Endodermal cell (in vitro differentiated cells): ENCODE measurements around the gene TACC2. TPM values are rescaled to one million over a fixed set of nuclear protein-coding genes. Genes with fewer than 3 reads are reported as not detected.

Source experiments
- DNase-seq: peaks from one replicate; pipeline ENCODE4 v3.0.0-alpha.2; 2017
- H3K27ac ChIP-seq: 2 replicates; pipeline ENCODE4 v1.5.1; 2013; ENCODE audit warnings: mild to moderate bottlenecking, low read depth, low read length, moderate library complexity
- H3K27me3 ChIP-seq: 2 replicates; pipeline ENCODE4 v1.6.1; 2013; ENCODE audit warnings: mild to moderate bottlenecking, low read length, moderate library complexity; ENCODE audit not compliant: insufficient read depth, control insufficient read depth, poor library complexity, severe bottlenecking
- H3K36me3 ChIP-seq: 2 replicates; pipeline ENCODE4 v1.7.0; 2013; ENCODE audit warnings: mild to moderate bottlenecking, low read length, moderate library complexity; ENCODE audit not compliant: control insufficient read depth, insufficient read depth
- H3K4me1 ChIP-seq: one replicate; pipeline ENCODE4 v1.7.0; 2013; ENCODE audit warnings: low read length; ENCODE audit not compliant: control insufficient read depth, insufficient read depth
- H3K4me3 ChIP-seq: 2 replicates; pipeline ENCODE4 v1.5.1; 2013; ENCODE audit warnings: mild to moderate bottlenecking, low read length, moderate library complexity
- H3K9ac ChIP-seq: 2 replicates; pipeline ENCODE4 v1.6.1; 2013; ENCODE audit warnings: mild to moderate bottlenecking, low read length, moderate library complexity; ENCODE audit not compliant: poor library complexity, severe bottlenecking; ENCODE audit errors: extremely low read depth
- H3K9me3 ChIP-seq: 2 replicates; pipeline ENCODE4 v1.6.1; 2013; ENCODE audit warnings: mild to moderate bottlenecking, low read length, moderate library complexity; ENCODE audit not compliant: control insufficient read depth
- H3K27ac Mint-ChIP-seq: 2 replicates; pipeline ENCODE4 v1.8.0; 2020; ENCODE audit warnings: mixed read lengths
- H3K27me3 Mint-ChIP-seq: 2 replicates; pipeline ENCODE4 v1.8.0; 2021; ENCODE audit warnings: mild to moderate bottlenecking, mixed read lengths; ENCODE audit not compliant: insufficient read depth
- H3K36me3 Mint-ChIP-seq: 2 replicates; pipeline ENCODE4 v1.8.0; 2020; ENCODE audit warnings: low read depth, mixed read lengths
- H3K4me1 Mint-ChIP-seq: 2 replicates; pipeline ENCODE4 v1.8.0; 2020; ENCODE audit warnings: mixed read lengths
- H3K4me3 Mint-ChIP-seq: 2 replicates; pipeline ENCODE4 v1.8.0; 2020; ENCODE audit warnings: mild to moderate bottlenecking, moderate library complexity, mixed read lengths
- H3K9me3 Mint-ChIP-seq: 2 replicates; pipeline ENCODE4 v1.8.0; 2020; ENCODE audit warnings: mild to moderate bottlenecking, mixed read lengths
- CTCF ChIP-seq: fragments of 200-600 bp; sonication (generic); conservative IDR thresholded peaks from 2 replicates; pipeline ENCODE4 v1.5.0; 2021; ENCODE audit warnings: antibody characterized with exemption, mild to moderate bottlenecking
- WGBS, 2 experiments: methylation state at CpG; one replicate each; pipeline versions ENCODE4 v1.1.5 to v1.1.7; 2013; ENCODE audit warnings: missing lambda C conversion rate in 2 of 2, mixed read lengths in 1 of 2; ENCODE audit not compliant: insufficient coverage in 1 of 2, insufficient read length in 1 of 2; 5-methylcytosine and 5-hydroxymethylcytosine counted together
- total RNA-seq, 2 donors: library from RNA; stranded (reverse); fragmentation: NEBNext Ultra II Directional in 1 of 2; extraction: Animal tissue kit (Norgen Biotek cat#: 25700) in 1 of 2; gene quantifications; 2 replicates in 1 of 2; 3 replicates in 1 of 2; pipeline ENCODE4 v1.2.1, GENCODE V29; 2021

The TACC2 gene
- total RNA-seq, 2 donors from 2014 or later: 24.5 to 34.1 TPM

- TF ChIP-seq CTCF: no peak
- Mint-ChIP-seq H3K4me3 (no peak overlapping the region), H3K27me3 (no peaks in the 10 kb centered on the region), H3K4me1 (peaks cover 58% of the 10 kb centered on the region), H3K27ac (no peak overlapping the region), H3K36me3 (peaks cover 8% of the 10 kb centered on the region), H3K9me3 (no peaks in the 10 kb centered on the region)
- Histone ChIP-seq H3K9me3 (no peaks in the 10 kb centered on the region), H3K27me3 (no peaks in the 10 kb centered on the region), H3K27ac (no peak overlapping the region), H3K9ac (no peak overlapping the region), H3K36me3 (no peaks in the 10 kb centered on the region), H3K4me3 (no peak overlapping the region), H3K4me1 (peaks cover 20% of the 10 kb centered on the region)
- WGBS, 2 experiments: 95 to 100% methylated on average over 3 to 6 of the region's 6 CpGs
- no peak for DNase-seq
These were observed 195.3 kb downstream of the TACC2 start for GRCh38 chr10:122184254-122184653.

GRCh38 chr10:122185643-122186042, 196.7 kb downstream of the TACC2 start:
- H3K4me1 Mint-ChIP-seq: peaks cover 65% of the 10 kb centered on the region
- no peaks in the 10 kb centered on the region for H3K27me3 Mint-ChIP-seq
- H3K4me3 Mint-ChIP-seq: no peak overlapping the region
- H3K36me3 Mint-ChIP-seq: peaks cover 8% of the 10 kb centered on the region
- Histone ChIP-seq H3K9me3 (no peaks in the 10 kb centered on the region), H3K27me3 (no peaks in the 10 kb centered on the region), H3K4me1 (peaks cover 20% of the 10 kb centered on the region), H3K4me3 (no peak overlapping the region), H3K27ac (no peak overlapping the region), H3K9ac (no peak overlapping the region), H3K36me3 (no peaks in the 10 kb centered on the region)
- no peak for DNase-seq
- H3K27ac Mint-ChIP-seq: no peak overlapping the region
- TF ChIP-seq CTCF: no peak
- 97% methylated on average over 4 of the region's 4 CpGs; no CpG with 5 or more reads in 1 of the 2 experiments for WGBS, 2 experiments
- H3K9me3 Mint-ChIP-seq: no peaks in the 10 kb centered on the region

DNA sequence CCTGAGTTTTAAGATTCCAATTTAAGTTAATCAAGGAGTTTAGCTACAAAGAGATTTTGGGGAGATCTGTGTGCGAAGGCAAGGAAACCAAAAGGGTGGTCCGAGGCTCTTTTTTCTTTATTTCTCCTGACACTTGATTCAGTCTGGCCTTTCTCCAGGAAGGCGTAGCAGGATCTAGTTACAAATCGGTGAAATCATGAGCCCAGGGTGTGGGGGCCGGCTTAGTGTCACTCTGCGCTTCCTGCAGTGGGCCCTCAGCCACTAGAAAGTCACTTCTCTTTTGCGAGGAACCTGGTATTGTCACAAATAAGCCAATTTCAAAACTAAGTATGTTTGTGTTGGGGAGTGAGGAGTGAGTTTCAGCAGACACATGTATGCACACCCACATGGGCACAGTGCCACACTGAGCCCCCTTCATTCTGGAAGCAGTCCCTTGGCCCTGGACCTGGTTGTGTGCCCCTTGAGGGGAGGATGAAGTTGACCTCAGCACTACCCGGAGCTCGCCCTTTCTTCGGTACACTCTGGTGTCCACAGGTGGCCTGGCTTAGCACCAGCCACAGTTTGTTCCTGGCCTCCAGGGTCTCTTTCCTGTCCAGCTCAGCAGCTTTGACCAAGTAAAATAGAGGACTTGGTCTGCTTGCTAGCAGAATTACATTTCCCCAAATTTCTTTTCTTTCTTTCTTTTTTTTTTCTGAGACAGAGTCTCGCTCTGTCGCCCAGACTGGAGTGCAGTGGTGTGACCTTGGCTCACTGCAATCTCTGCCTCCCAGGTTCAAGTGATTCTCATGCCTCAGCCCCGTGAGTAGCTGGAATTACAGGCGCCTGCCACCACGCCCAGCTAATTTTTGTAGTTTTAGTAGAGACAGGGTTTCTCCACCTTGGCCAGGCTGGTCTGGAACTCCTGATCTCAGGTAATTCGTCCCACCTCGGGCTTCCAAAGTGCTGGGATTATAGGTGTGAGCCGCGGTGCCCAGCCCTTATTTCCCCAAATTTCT, 198.2 kb downstream of the TACC2 start:
- no peaks in the 10 kb centered on the region for H3K27me3 ChIP-seq
- no peaks in the 10 kb centered on the region for H3K9me3 Mint-ChIP-seq
- H3K36me3 ChIP-seq: no peaks in the 10 kb centered on the region
- no peak overlapping the region for H3K27ac ChIP-seq
- no peak overlapping the region for H3K4me3 ChIP-seq
- 88 to 89% methylated on average over 18 to 19 of the region's 19 CpGs for WGBS, 2 experiments
- H3K9me3 ChIP-seq: no peaks in the 10 kb centered on the region
- no peak overlapping the region for H3K4me3 Mint-ChIP-seq
- peaks cover 57% of the 10 kb centered on the region for H3K4me1 Mint-ChIP-seq
- TF ChIP-seq CTCF: no peak
- DNase-seq: no peak
- no peaks in the 10 kb centered on the region for H3K27me3 Mint-ChIP-seq
- peaks cover 8% of the 10 kb centered on the region for H3K36me3 Mint-ChIP-seq
- H3K27ac Mint-ChIP-seq: peak overlapping the region; percentile 39
- H3K9ac ChIP-seq: no peak overlapping the region
- H3K4me1 ChIP-seq: peaks cover 15% of the 10 kb centered on the region
